HCT116 (cell line): ENCODE results near the gene TNNI3. TPM values are rescaled to one million over a fixed set of nuclear protein-coding genes. Genes with fewer than 3 reads are reported as not detected.

ENCODE experiments used
- ATAC-seq: fragments of 200-7000 bp; cut with Tn5 transposase; 2 replicates; pipeline ENCODE4 v1.9.1; 2020; ENCODE audit warnings: mild to moderate bottlenecking, moderate library complexity
- BruUV-seq: library from RNA; stranded (reverse); fragments of 400-500 nt; replicated peaks from 2 replicates; lab custom pipeline; 2021; lab: Mats Ljungman, UMichigan
- CTCF ChIA-PET: fragments of 300-600 bp; sonication (Branson Sonifier 250); formaldehyde crosslinking; loops from one replicate; lab custom pipeline; 2021; ENCODE audit warnings: antibody characterized with exemption; lab: Charles Lee
- POLR2A ChIA-PET: fragments of 300-600, 350-600 bp; sonication (Branson Sonifier 250); formaldehyde crosslinking; loops from one replicate; lab custom pipeline; 2021; ENCODE audit warnings: antibody characterized with exemption; lab: Charles Lee
- RAD21 ChIA-PET, 2 experiments: fragments of 300-600 bp; sonication (Branson Sonifier 250); formaldehyde crosslinking; loops; one replicate each; lab custom pipeline; 2023; ENCODE audit warnings: low total read pairs in 2 of 2; ENCODE audit not compliant: uncharacterized antibody in 2 of 2, unreplicated experiment in 2 of 2, low non-redundant PET in 1 of 2; lab: Charles Lee
- DNase-seq: peaks from one replicate; pipeline ENCODE4 v3.0.0-alpha.2; 2010; ENCODE audit warnings: low read depth, low spot score
- H2AFZ ChIP-seq: fragments of 200-600 bp; shearing (Covaris generic), sonication (generic); 2 replicates; pipeline ENCODE4 v1.6.1; 2017; ENCODE audit warnings: low read depth, mixed run types, mixed read lengths, antibody characterized with exemption, low read length; ENCODE audit not compliant: poor library complexity, severe bottlenecking
- H3K27ac ChIP-seq: 2 replicates; pipeline ENCODE4 v1.5.1; 2012; ENCODE audit warnings: low read depth, low read length
- H3K27me3 ChIP-seq: fragments of 200-600 bp; sonication (generic); 2 replicates; pipeline ENCODE4 v1.6.1; 2016; ENCODE audit warnings: mixed run types, low read length, mixed read lengths; ENCODE audit not compliant: insufficient read depth
- H3K36me3 ChIP-seq, 2 experiments: fragments of 200-500 bp in 1 of 2; fragments of 200-600 bp in 1 of 2; sonication (Bioruptor generic) in 1 of 2; sonication (generic) in 1 of 2; 2 replicates each; pipeline versions ENCODE4 v1.5.1 to v1.6.1; 2014 to 2016; ENCODE audit warnings: low read length in 2 of 2, inconsistent platforms in 1 of 2, mixed read lengths in 1 of 2, mixed run types in 1 of 2; ENCODE audit not compliant: insufficient read depth in 2 of 2, control insufficient read depth in 1 of 2
- H3K4me1 ChIP-seq, 2 experiments: fragments of 200-600 bp in 1 of 2; sonication (generic) in 1 of 2; 2 replicates each; pipeline versions ENCODE4 v1.5.1 to v1.6.1; 2012 to 2017; ENCODE audit warnings: low read length in 2 of 2, inconsistent platforms in 1 of 2, mild to moderate bottlenecking in 1 of 2, mixed read lengths in 1 of 2, mixed run types in 1 of 2, moderate library complexity in 1 of 2; ENCODE audit not compliant: insufficient read depth in 2 of 2, control insufficient read depth in 1 of 2
- H3K4me2 ChIP-seq: fragments of 200-600 bp; sonication (generic); 2 replicates; pipeline ENCODE4 v1.6.1; 2017; ENCODE audit warnings: mixed run types, low read length, mixed read lengths
- H3K4me3 ChIP-seq, 2 experiments: fragments of 200-600 bp in 1 of 2; sonication (generic) in 1 of 2; replicated peaks in 1 of 2; 2 replicates each; pipeline ENCODE4 v1.5.1; 2011 to 2016; ENCODE audit warnings: low read length in 2 of 2, control low read depth in 1 of 2, low read depth in 1 of 2, mild to moderate bottlenecking in 1 of 2, mixed read lengths in 1 of 2, mixed run types in 1 of 2
- H3K79me2 ChIP-seq: fragments of 200-600 bp; sonication (generic); 2 replicates; pipeline ENCODE4 v1.6.1; 2017; ENCODE audit warnings: mild to moderate bottlenecking, mixed run types, low read length, moderate library complexity, mixed read lengths; ENCODE audit not compliant: insufficient read depth
- H3K9ac ChIP-seq: fragments of 200-600 bp; sonication (generic); 2 replicates; pipeline ENCODE4 v1.6.1; 2016; ENCODE audit warnings: low read length, mixed read lengths
- H3K9me2 ChIP-seq: fragments of 200-600 bp; sonication (generic), shearing (Covaris generic); 2 replicates; pipeline ENCODE4 v1.6.1; 2017; ENCODE audit warnings: mixed run types, mild to moderate bottlenecking, moderate library complexity; ENCODE audit not compliant: insufficient read depth
- H3K9me3 ChIP-seq, 2 experiments: fragments of 200-500 bp in 1 of 2; fragments of 200-600 bp in 1 of 2; sonication (Bioruptor generic) in 1 of 2; sonication (generic) in 1 of 2; 2 replicates each; pipeline ENCODE4 v1.6.1; 2014 to 2017; ENCODE audit warnings: low read length in 2 of 2, mixed read lengths in 2 of 2, inconsistent platforms in 1 of 2, low read depth in 1 of 2, mild to moderate bottlenecking in 1 of 2, mixed run types in 1 of 2, moderate library complexity in 1 of 2; ENCODE audit not compliant: control insufficient read depth in 1 of 2, insufficient read depth in 1 of 2
- H4K20me1 ChIP-seq: fragments of 200-600 bp; sonication (generic), shearing (Covaris generic); 2 replicates; pipeline ENCODE4 v1.6.1; 2017; ENCODE audit warnings: mixed run types, mild to moderate bottlenecking, moderate library complexity; ENCODE audit not compliant: insufficient read depth
- CBX3 ChIP-seq: IDR thresholded peaks from 2 replicates; pipeline ENCODE4 v1.6.1; 2012; ENCODE audit warnings: low read depth
- CEBPB ChIP-seq: IDR thresholded peaks from 2 replicates; pipeline ENCODE4 v1.6.1; 2012; ENCODE audit warnings: low read depth
- ELF1 ChIP-seq: IDR thresholded peaks from 2 replicates; pipeline ENCODE4 v1.6.1; 2012; ENCODE audit warnings: low read depth, borderline replicate concordance
- EZH2 ChIP-seq: fragments of 200-600 bp; sonication (generic); IDR thresholded peaks from 2 replicates; pipeline ENCODE4 v1.6.1; 2017; ENCODE audit warnings: antibody characterized with exemption, mixed run types
- EZH2phosphoT487 ChIP-seq: fragments of 200-600 bp; IDR thresholded peaks from 2 replicates; pipeline ENCODE4 v1.6.1; 2018; ENCODE audit warnings: antibody characterized with exemption, borderline replicate concordance
- FOSL1 ChIP-seq: IDR thresholded peaks from 2 replicates; pipeline ENCODE4 v1.6.1; 2012; ENCODE audit warnings: low read depth
- POLR2A ChIP-seq: IDR thresholded peaks from 2 replicates; pipeline ENCODE4 v1.7.0; 2011; ENCODE audit warnings: borderline replicate concordance; ENCODE audit not compliant: insufficient read depth, insufficient read length; ENCODE audit errors: extremely low read depth
- POLR2AphosphoS5 ChIP-seq: IDR thresholded peaks from 2 replicates; pipeline ENCODE4 v1.6.1; 2011; ENCODE audit warnings: mild to moderate bottlenecking, low read depth, low read length, moderate library complexity
- RAD21 ChIP-seq: IDR thresholded peaks from 2 replicates; pipeline ENCODE4 v1.6.1; 2012; ENCODE audit warnings: low read depth, mild to moderate bottlenecking
- SP1 ChIP-seq: IDR thresholded peaks from 2 replicates; pipeline ENCODE4 v1.6.1; 2012; ENCODE audit warnings: low read depth
- SRF ChIP-seq: IDR thresholded peaks from 2 replicates; pipeline ENCODE4 v1.6.1; 2012; ENCODE audit warnings: low read depth
- TCF7L2 ChIP-seq: IDR thresholded peaks from 2 replicates; pipeline ENCODE4 v1.7.0; 2011; ENCODE audit warnings: borderline replicate concordance, inconsistent platforms; ENCODE audit not compliant: insufficient read depth, insufficient read length; ENCODE audit errors: extremely low read depth
- YY1 ChIP-seq: IDR thresholded peaks from 2 replicates; pipeline ENCODE4 v1.6.1; 2011; ENCODE audit warnings: low read length, low read depth, moderate library complexity, mild to moderate bottlenecking; ENCODE audit not compliant: insufficient replicate concordance; ENCODE audit errors: extremely low read depth
- ZFX ChIP-seq: fragments of 450-650 bp; IDR thresholded peaks from 2 replicates; pipeline ENCODE4 v1.6.1; 2017
- ZNF274 ChIP-seq: fragments of 200-500 bp; sonication (Bioruptor generic); IDR thresholded peaks from 2 replicates; pipeline ENCODE4 v1.6.1; 2014; ENCODE audit warnings: mild to moderate bottlenecking, low read depth, low read length, inconsistent platforms
- intact Hi-C: fragments of 100-400 bp; cut with micrococcal nuclease; formaldehyde crosslinking; loops from 2 replicates; pipeline ENCODE4 v1.10.0; 2022
- total RNA-seq: library from RNA; stranded (reverse); gene quantifications from one replicate; pipeline ENCODE4 v1.2.1, GENCODE V29; 2021; ENCODE audit not compliant: unreplicated experiment
- TF ChIP-seq, protein P1 (sequence below): IDR thresholded peaks from 2 replicates; pipeline ENCODE4 v1.6.1; 2012
- TF ChIP-seq, protein P2 (sequence below): IDR thresholded peaks from 2 replicates; pipeline ENCODE4 v1.6.1; 2012; ENCODE audit warnings: low read depth
- TF ChIP-seq, protein P3 (sequence below): IDR thresholded peaks from 2 replicates; pipeline ENCODE4 v1.6.1; 2012
- TF ChIP-seq, protein P4 (sequence below), 3 experiments: fragments of 200-600 bp in 1 of 3; sonication (generic) in 1 of 3; IDR thresholded peaks in 2 of 3; conservative IDR thresholded peaks in 1 of 3; 2 replicates each; pipeline ENCODE4 v1.5.1; 2012 to 2017; ENCODE audit warnings: low read depth in 2 of 3, low read length in 2 of 3, antibody characterized with exemption in 1 of 3, borderline replicate concordance in 1 of 3, control low read depth in 1 of 3, mild to moderate bottlenecking in 1 of 3, mixed read lengths in 1 of 3, mixed run types in 1 of 3, moderate library complexity in 1 of 3; ENCODE audit not compliant: insufficient read depth in 1 of 3

Gene TNNI3
- total RNA-seq, 1 experiment from 2014 or later, result 42.1 TPM

DNA sequence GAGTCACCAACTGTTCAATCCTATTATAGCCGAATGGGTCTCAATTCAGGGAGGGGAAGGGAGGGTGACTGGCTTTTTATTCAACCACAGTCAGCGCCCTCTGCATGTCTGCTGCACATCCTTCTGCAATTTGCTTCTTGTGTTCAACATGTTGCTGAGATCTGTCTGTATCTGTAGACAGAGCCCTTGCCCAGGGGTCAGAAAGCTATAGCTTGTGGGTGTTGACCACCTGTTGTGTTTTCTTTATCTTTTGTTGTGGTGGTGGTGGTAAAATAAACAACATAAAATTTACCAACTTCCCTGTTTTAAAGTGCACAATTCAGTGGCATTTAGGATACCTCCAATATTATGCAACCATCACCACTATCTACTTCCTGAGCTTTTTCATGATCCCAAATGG is 52.3 kb downstream of the TNNI3 start:
- Histone ChIP-seq H3K4me2 (no peak overlapping the region), H4K20me1 (peaks cover 3% of the 10 kb centered on the region; the same call in 1 of the 2 replicates), H3K27ac (no peak overlapping the region), H3K4me3 (no peak overlapping the region), H3K4me1 (no peaks in the 10 kb centered on the region), H3K9me2 (no peaks in the 10 kb centered on the region), H3K9me3 (no peaks in the 10 kb centered on the region), H3K79me2 (peaks cover 4% of the 10 kb centered on the region; the same call in 1 of the 2 replicates), H3K36me3 (peaks cover 6 to 17% of the 10 kb centered on the region in 2 experiments; a peak in 3 of 4 replicates), H3K9ac (no peak overlapping the region), H3K27me3 (no peaks in the 10 kb centered on the region), H2AFZ (no peak overlapping the region)
- DNase-seq, result no peak
- no TSS peak for BruUV-seq
- ChIA-PET POLR2A (no interaction called here), CTCF (no interaction called here), RAD21 (no interaction called here)
- TF ChIP-seq, protein P1, sequence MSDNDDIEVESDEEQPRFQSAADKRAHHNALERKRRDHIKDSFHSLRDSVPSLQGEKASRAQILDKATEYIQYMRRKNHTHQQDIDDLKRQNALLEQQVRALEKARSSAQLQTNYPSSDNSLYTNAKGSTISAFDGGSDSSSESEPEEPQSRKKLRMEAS, result no peak
- TF ChIP-seq FOSL1, result no peak
- no peak for TF ChIP-seq RAD21
- no peak for TF ChIP-seq EZH2phosphoT487
- no peak for TF ChIP-seq POLR2AphosphoS5
- TF ChIP-seq EZH2, result no peak
- TF ChIP-seq, protein P2, sequence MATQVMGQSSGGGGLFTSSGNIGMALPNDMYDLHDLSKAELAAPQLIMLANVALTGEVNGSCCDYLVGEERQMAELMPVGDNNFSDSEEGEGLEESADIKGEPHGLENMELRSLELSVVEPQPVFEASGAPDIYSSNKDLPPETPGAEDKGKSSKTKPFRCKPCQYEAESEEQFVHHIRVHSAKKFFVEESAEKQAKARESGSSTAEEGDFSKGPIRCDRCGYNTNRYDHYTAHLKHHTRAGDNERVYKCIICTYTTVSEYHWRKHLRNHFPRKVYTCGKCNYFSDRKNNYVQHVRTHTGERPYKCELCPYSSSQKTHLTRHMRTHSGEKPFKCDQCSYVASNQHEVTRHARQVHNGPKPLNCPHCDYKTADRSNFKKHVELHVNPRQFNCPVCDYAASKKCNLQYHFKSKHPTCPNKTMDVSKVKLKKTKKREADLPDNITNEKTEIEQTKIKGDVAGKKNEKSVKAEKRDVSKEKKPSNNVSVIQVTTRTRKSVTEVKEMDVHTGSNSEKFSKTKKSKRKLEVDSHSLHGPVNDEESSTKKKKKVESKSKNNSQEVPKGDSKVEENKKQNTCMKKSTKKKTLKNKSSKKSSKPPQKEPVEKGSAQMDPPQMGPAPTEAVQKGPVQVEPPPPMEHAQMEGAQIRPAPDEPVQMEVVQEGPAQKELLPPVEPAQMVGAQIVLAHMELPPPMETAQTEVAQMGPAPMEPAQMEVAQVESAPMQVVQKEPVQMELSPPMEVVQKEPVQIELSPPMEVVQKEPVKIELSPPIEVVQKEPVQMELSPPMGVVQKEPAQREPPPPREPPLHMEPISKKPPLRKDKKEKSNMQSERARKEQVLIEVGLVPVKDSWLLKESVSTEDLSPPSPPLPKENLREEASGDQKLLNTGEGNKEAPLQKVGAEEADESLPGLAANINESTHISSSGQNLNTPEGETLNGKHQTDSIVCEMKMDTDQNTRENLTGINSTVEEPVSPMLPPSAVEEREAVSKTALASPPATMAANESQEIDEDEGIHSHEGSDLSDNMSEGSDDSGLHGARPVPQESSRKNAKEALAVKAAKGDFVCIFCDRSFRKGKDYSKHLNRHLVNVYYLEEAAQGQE, result no peak
- TF ChIP-seq, protein P3, sequence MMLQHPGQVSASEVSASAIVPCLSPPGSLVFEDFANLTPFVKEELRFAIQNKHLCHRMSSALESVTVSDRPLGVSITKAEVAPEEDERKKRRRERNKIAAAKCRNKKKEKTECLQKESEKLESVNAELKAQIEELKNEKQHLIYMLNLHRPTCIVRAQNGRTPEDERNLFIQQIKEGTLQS, result no peak
- no peak for TF ChIP-seq TCF7L2
- TF ChIP-seq SP1, result no peak
- TF ChIP-seq CBX3, result no peak
- no peak for TF ChIP-seq CEBPB
- no peak for TF ChIP-seq YY1
- TF ChIP-seq POLR2A, result no peak
- TF ChIP-seq ELF1, result no peak
- no peak for TF ChIP-seq SRF
- TF ChIP-seq, protein P4, sequence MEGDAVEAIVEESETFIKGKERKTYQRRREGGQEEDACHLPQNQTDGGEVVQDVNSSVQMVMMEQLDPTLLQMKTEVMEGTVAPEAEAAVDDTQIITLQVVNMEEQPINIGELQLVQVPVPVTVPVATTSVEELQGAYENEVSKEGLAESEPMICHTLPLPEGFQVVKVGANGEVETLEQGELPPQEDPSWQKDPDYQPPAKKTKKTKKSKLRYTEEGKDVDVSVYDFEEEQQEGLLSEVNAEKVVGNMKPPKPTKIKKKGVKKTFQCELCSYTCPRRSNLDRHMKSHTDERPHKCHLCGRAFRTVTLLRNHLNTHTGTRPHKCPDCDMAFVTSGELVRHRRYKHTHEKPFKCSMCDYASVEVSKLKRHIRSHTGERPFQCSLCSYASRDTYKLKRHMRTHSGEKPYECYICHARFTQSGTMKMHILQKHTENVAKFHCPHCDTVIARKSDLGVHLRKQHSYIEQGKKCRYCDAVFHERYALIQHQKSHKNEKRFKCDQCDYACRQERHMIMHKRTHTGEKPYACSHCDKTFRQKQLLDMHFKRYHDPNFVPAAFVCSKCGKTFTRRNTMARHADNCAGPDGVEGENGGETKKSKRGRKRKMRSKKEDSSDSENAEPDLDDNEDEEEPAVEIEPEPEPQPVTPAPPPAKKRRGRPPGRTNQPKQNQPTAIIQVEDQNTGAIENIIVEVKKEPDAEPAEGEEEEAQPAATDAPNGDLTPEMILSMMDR (IDR thresholded peaks at IDR 0.05 in 2 of 3, conservative IDR thresholded peaks at IDR 0.05 in 1 of 3; ENCODE audit: borderline replicate concordance in 1 of 3, insufficient read depth in 1 of 3, low read depth in 2 of 3, low read length in 2 of 3), result no peak
- no peak for TF ChIP-seq ZFX
- TF ChIP-seq ZNF274, result no peak
- ATAC-seq, result no peak
- intact Hi-C loops, result no loop called here
